ENCODE measurements around the gene CACNA1A. TPM values are rescaled to one million over a fixed set of nuclear protein-coding genes. Genes with fewer than 3 reads are reported as not detected.
"Not testable (repeated sequence)": the region's sequence is repeated elsewhere in the genome, so short reads cannot be mapped to it uniquely, and the experiment has no call there.

The CACNA1A gene
- total RNA-seq, 2 donors from 2014 or later = 6.0 to 8.8 TPM

DNA sequence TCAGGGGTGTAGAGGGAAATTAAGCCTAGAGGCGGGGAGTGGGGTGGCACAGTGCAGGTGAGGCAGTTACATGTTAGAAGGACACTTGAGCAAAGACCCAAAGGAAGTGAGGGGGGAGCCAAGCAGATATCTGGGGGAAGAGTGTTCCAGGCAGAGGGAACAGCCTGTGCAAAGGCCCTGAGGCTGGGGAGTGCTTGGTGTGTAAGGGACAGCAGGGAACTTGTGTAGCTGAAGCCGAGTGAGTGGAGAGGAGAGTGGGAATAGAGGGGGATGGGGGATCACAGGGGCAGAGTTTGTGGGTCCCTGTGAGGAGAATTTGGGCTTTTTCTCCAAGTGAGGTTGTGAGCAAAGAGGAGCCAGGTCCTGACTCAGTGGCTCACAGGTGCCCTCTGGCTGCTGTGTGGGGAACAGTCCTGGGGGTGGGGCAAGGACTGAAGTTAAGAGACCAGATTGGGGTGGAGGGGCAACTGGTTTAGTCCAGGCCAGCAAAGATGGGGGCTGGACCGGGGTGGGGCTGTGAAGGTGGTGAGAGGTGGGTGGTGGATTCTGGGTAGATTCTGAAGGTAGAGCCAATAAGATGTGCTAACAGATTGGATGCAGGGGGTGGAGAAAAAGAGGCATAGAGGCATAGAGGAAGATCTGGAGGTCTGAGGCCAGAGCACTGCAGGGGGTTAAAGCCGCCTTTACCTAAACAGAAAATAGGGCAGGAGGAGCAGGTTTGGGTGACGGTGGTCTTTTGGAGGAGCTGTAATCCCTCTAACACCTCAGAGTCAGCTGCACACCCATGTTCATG is 75.3 kb downstream of the CACNA1A start:
- intact Hi-C loops (cut with DNase I, micrococcal nuclease) = no loop called here
- peak; percentile 24 to 32 for DNase-seq
- ATAC-seq = peak; percentile 57

DNA sequence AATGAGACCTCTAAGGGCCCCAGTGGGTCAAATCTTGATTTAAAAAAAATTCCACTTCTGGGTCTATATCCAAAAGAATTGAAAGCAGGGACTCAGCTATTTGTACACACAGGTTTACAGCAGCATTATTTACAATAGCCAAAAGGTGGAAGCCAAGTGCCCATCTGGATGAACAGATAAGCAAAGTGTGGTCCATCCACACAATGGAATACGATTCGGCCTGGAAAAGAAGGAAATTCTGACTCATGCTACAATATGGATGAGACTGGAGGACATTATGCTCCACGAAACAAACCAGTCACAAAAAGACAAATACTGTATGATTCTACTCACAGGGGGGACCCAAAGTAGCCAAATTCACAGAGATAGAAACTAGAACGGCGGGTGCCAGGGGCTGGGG is 76.7 kb downstream of the CACNA1A start:
- no peak for ATAC-seq
- intact Hi-C loops (cut with DNase I, micrococcal nuclease) = no loop called here
- DNase-seq = no peak

DNA sequence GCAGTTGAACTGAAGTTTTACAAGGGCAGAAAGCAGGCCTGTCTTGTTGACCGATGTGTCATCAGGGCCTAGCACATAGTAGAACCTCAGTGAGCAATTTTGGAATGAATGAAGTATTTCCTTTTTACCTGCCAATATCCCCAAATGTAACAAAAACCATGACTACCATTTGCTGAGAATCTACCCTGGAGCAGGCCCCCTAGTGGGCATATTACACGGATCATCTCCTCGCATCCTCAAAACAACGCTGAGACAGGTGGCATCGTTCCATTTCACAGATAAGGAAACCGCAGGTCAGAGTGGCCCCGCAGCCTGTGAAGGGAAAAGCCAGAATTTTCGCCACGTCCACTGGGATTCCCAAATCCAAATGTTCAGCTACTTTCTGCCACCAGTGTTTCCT is 77.9 kb downstream of the CACNA1A start:
- peak in 1 of 2 donors; percentile 6 for DNase-seq

DNA sequence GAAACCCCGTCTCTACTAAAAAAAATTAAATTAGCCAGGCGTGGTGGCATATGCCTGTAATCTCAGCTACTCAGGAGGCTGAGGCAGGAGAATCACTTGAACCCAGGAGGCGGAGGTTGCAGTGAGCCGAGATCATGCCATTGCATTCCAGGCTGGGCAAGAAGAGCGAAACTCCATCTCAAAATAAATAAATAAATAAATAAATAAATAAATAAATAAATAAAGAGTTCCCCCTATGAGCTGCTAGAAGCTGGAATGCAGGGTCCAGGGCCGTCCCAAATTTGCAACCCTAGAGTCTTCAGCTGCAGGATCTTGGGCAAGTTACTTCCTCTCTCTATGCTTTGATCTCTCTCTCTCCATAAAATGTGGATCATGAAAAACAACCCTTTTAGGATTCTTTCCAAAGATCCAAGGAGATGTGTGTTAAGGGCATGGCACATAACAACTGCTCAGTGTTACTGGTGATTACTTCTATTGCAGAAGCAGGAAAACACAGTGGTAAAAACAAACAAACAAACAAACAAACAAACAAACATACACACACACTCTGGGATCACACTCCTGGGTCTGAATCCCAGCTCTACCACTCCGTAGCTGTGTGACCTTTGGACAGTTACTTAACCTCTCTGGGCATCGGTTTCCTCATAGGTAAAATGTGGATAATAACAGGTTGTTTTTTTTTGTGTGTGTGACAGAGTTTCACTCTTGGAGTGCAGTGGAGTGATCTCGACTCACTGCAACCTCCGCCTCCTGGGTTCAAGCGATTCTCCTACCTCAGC is 78.8 kb downstream of the CACNA1A start:
- intact Hi-C loops (cut with DNase I, micrococcal nuclease) = no loop called here
- no peak for ATAC-seq
- DNase-seq = no peak

More for the DNA sequence above, 77.9 kb downstream of the CACNA1A start:
- ATAC-seq = no peak
- intact Hi-C loops (cut with DNase I, micrococcal nuclease) = no loop called here

DNA sequence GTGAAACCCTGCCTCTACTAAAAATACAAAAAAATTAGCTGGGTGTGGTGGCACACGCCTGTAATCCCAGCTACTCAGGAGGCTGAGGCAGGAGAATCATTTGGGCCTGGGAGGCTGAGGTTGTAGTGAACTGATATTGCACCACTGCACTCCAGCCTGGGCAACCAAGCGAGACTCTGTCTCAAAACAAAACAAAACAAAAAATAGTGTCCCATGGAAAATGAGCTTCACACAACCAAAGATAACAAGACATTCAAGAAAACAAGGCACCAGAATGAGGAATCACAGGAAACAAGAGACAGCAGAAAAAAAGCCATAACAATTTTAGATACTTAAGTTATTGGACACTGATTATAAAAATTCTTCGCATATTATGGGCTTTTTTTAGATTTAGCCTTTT is 80.4 kb downstream of the CACNA1A start:
- DNase-seq; ATAC-seq; intact Hi-C loops (cut with DNase I, micrococcal nuclease): not testable (repeated sequence)

DNA sequence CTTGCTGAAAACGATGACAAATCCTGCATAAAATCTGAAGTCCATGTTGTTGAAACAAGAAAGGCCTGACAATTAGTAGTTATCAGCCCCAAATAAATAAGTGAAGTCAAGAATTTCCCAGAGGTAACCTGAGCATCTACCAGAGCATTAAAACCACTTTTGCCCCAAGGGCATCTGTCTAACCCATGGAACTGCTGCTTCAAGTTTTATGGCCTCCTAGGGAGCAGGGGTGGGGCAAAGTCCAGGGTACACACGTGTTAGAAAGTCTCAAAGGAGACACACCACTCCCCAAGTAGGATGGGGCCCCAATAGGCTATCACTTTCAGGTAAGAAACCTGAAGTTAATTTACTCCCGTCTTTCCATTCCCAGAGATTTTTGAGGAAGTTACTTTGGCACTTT is 81.1 kb downstream of the CACNA1A start:
- intact Hi-C loops (cut with DNase I, micrococcal nuclease) = no loop called here
- DNase-seq = peak in 1 of 2 donors; percentile 4
- ATAC-seq = peak; percentile 57

DNA sequence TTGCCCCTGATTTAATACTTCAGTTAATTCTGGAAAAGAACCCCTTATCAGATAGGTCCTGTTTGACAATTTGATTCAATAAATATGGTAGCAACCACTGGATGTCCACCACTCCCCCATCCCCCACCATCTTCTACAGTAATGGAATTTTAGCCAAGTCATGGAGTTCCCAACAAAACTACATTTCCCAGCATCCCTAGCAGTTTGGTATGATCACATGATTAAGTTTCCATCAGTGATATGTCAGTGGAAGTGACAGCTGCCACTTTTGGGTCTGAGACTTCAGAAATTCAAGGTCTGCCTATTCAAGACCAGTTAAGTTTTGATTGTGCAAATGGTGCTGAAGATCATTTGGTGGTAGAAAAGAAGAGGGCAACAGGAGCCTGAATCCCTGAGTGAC is 85.5 kb downstream of the CACNA1A start:
- ATAC-seq (no peak), DNase-seq (no peak)
- intact Hi-C loops (cut with DNase I, micrococcal nuclease) = no loop called here

DNA sequence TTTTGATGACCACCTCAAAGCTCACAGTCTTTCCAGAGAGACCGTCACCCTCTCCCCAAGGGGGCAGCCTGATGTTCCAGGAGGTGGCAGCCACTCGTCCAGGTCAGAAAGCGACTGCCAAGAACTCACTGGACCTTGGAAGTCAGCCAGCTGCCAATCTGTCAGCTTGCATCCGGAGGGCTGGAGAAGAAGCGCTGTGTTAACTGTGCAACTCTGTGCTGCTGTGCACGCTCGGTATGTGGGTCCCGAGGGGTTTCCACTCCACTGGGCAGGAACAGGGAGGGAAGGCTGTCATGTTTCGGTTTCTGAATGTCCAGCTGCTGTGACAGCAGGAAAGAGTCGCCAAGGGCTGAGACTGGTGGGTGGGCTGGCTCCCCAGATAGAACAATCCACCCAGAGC is 89.2 kb downstream of the CACNA1A start:
- intact Hi-C loops (cut with DNase I, micrococcal nuclease) = no loop called here
- no peak for DNase-seq
- no peak for ATAC-seq

DNA sequence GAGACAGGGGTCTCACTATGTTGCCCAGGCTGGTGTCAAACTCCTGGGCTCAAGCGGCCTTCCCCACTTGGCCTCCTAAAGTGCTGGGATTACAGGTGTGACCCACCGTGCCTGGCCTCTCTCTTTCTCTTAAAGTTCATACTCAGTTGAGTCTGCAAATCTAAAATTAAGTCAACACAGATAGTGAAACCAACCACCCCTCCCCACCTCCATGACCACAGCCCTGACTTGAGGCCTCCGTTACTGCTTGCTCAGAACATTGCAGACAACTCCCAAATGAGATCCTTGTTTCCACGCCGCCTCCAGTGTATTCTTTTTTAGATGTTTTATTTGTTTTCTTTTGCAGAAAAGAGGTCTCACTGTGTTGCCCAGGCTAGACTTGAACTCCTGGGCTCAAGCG is 94.4 kb downstream of the CACNA1A start:
- intact Hi-C loops (cut with DNase I, micrococcal nuclease) = no loop called here
- ATAC-seq (no peak), DNase-seq (no peak)

DNA sequence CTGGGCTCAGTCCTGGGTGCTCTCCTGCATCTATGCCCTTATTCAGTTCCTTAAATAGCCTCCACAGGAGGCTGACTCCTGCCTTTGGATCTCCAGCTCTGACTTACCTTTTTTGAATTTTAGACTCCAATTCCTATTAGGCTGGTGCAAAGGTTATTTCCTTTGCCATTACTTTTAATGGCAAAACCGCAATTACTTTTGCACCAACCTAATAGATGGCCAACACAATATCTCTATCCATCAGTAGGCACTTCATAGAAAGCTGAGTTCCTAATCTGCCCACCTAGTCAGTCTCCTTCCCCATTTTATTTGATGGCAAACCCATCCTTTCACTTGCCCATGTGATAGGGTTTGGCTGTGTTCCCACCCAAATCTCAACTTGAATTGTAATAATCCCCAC is 95.3 kb downstream of the CACNA1A start:
- DNase-seq (no peak), ATAC-seq (no peak)
- intact Hi-C loops (cut with DNase I, micrococcal nuclease) = no loop called here

DNA sequence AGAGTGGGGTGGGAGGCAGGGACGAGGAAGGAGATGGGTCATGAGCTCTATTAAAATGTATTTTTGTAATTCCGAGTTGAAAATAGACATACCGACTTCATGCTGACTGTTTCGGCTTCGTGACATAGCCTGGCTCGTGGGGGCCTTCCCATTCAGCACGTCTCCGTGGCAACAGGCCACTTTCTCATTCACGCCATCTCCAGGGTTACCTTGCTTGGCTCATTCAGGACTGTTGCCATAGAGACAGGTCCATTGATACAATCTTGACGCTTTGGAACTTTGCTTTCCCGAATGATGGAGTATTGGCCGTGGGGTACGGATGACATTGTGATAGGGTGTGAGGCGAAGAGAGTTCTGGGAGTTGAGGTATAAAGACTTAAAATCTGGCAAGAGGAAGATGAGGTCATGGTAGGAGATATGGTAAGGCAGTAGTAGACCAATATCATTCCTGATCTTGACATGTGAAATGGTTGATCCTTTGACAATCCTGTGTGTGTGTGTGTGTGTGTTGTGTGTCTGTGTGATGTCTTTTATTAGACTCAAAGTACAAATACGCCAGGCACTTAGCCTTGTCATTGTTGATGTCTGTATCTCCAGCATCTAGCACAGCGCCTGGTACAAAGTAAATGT is 97.3 kb downstream of the CACNA1A start:
- intact Hi-C loops (cut with DNase I, micrococcal nuclease) = no loop called here
- ATAC-seq = no peak

DNA sequence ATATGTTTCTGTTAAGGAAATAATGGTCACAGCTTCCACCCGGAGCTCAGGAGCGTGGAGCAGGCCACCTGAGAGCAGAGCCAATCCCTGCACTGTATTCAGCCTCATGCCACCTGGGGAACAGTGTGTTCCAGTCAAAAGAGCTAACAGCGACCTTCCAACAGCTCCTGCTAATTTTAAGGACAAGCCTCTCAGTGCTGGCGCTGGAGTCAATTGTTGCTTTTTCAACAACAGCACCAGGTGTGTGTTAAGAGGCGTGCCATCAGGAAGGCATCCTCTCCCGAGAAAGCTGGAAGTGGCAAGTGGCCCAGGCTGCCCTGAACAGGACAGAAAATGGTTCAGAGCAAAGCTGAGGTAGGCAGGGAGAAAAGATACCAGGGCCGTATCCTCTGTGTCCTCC is 102.0 kb downstream of the CACNA1A start:
- no peak for DNase-seq
- ATAC-seq = no peak
- intact Hi-C loops (cut with DNase I, micrococcal nuclease) = no loop called here

More for the DNA sequence above, 97.3 kb downstream of the CACNA1A start:
- no peak for DNase-seq

DNA sequence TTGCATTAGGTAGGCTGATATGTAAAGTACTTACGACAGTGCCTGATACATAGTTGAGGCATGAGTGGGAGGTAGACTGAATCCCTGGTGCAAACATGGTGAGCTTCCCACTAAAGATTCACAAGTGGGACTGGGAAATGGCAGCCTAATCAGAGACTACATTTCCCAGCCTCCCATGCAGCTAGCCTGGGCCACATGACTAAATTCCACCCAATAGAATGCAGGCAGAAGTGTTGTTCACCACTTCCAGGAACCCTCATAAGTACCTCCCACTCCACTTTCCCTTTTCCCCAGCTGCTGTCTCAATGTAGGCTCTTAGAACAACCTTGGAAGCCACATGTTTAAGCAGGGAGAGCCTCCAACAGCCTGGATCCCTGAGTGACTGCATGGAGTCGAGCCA is 104.9 kb downstream of the CACNA1A start:
- no peak for DNase-seq
- intact Hi-C loops (cut with DNase I, micrococcal nuclease) = no loop called here
- no peak for ATAC-seq

DNA sequence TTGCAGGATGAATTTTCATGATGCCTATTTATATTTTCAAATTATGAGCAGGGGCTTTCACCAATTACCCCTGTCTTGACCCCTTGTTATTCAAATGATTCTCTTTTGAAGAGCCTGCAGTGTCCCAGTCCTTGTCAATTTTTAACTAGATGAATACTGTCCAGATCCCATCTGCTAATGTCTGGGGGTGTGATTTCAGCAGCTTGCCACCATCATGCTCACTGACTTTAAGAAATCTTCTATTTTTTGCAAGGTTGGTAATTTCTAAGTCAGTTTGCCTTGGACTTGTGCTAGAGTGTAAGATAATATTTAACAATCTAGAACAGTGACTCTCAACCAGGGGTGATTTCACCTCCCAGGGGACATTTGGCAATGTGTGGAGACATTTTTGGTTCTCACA is 106.0 kb downstream of the CACNA1A start:
- no peak for ATAC-seq
- no peak for DNase-seq
- intact Hi-C loops (cut with DNase I, micrococcal nuclease) = no loop called here

DNA sequence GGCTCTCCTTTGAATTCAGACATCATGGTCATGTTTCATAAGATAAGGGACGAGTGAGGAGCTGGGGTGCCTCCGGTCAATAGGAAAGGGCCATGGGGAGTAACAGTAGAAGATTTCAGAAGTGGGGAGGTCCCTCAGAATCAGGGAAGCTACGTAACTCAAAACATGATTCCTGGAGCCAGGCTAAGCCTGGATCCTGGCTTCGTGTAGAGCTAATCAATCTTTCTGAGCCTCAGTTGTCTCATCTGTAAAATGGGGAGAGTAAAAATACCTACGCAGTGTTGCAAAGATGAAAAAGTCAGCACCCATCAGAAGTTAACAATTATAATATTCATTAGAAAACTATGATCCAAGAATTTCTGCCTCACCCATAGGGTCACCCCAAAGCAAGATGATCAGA is 106.5 kb downstream of the CACNA1A start:
- DNase-seq (no peak), ATAC-seq (no peak)
- intact Hi-C loops (cut with DNase I, micrococcal nuclease) = no loop called here

DNA sequence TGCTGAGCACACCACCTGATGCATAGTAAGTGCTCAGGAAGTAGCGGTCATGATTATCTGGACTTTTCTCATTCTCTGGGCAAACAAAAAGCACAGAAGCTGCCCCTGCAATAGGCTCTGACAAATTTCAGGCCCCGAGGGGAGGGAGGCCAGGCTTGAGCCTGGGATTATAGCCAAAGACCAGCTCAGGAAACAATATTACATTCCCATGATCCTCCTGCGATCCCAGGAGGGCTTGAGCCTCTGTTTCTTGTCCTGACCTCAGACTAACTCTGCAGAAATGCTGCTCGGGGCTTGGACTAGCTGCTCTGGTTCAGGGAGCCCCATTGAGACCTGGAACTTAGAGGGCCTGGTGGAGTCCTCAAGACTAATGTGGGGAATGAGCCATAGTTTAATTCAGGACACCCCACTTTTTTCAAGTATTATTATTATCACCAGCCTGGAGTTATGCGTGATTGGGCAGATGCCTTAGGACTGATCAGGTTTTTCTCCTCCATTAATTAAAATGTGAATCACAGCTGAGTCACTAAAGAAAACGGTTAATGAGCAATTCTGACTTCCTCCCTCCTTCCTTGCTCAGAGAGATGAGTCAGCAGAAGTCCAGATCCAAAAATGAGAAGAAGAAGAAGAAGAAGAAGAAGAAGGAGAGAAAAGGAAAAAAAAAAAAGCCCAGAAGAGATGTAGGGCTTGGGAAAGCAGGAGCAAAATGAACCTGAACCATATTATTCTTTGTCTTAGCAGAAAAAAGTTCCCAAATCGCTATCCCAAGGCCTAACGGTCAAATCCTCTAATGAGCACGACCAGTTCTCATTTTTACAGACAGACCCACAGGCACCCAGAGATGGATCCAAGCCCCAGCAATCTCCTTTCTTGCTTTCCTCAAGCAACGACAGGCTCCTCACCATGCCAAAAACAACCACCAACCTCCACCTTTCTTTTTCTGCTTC is 107.2 kb downstream of the CACNA1A start:
- ATAC-seq (no peak), DNase-seq (no peak)
- intact Hi-C loops (cut with DNase I, micrococcal nuclease) = no loop called here

DNA sequence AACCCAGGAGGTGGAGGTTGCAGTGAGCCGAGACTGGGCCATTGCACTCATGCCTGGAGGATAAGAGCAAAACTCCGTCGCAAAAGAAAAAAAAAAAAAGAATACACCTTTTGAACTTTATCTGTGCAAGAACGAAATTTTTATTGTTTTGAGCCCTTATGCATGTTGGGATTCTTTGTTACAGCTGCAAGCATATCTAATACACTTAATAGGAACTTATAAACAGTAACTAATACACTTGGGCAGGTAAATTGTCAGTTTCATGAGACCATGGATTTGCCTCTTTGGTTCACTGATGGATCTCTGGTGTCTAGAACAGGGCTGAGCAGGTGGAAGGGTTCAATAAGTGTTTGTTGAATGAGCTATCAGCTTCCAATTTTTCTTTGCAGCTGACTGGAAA is 108.1 kb downstream of the CACNA1A start:
- no peak for DNase-seq
- ATAC-seq = no peak
- intact Hi-C loops (cut with DNase I, micrococcal nuclease) = no loop called here

DNA sequence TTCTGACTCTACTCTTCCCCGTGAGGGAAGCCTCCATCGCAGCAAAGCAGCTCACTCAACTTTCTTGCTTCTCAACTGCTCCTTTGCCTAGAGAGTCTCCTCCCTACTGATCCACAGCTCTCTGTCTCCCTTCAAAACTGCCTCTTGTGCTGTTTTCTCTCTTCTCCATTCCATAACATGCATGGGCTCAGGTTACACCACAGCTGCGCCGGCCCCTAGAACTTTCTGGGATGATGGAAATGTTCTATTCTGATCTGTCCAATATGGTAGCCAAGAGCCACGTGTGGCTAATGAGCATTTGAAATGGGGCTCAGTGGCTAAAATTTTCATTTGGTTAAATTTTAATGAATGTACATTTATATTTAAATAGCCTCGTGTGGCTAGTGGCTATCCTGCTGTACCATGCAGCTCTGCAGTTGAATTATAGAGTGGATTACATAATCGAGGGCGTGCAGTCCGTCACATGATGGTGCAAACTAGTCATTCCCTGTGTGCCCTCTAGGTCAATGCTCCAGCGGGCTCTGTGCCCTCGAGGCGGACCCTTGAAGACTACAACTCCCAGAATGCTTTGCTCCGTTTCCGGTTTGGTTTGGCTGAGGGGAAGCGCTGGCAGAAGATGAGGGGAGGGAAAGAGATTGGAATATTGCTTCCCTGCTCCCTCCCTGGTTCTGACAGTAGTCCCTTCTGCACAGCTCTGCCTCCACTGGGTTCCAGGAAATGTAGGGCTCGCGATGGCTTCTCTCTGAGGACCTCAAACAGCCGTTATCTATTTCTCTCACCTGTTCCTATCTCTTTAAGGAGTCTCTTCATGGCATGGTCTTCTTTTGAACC is 109.8 kb downstream of the CACNA1A start:
- intact Hi-C loops (cut with DNase I, micrococcal nuclease) = no loop called here
- ATAC-seq = peak; percentile 31
- peak in 1 of 2 donors; percentile 12 for DNase-seq
